Neural crest cell (in vitro differentiated cells): ENCODE measurements around the gene TNFRSF21. TPM values are rescaled to one million over a fixed set of nuclear protein-coding genes. Genes with fewer than 3 reads are reported as not detected.

Experiments used
- DNase-seq: peaks from one replicate; pipeline ENCODE4 v3.0.0; 2021; ENCODE audit warnings: low read depth, mixed read lengths, low spot score
- H3K27ac Mint-ChIP-seq: one replicate; pipeline ENCODE4 v1.8.0; 2021; ENCODE audit warnings: mild to moderate bottlenecking, mixed read lengths; ENCODE audit not compliant: unreplicated experiment
- H3K27me3 Mint-ChIP-seq: 2 replicates; pipeline ENCODE4 v1.8.0; 2021; ENCODE audit warnings: low read depth, mild to moderate bottlenecking, mixed read lengths
- H3K36me3 Mint-ChIP-seq: 2 replicates; pipeline ENCODE4 v1.8.0; 2021; ENCODE audit warnings: low read depth, mild to moderate bottlenecking, mixed read lengths
- H3K4me1 Mint-ChIP-seq: 2 replicates; pipeline ENCODE4 v1.8.0; 2021; ENCODE audit warnings: mixed read lengths
- H3K4me3 Mint-ChIP-seq: one replicate; pipeline ENCODE4 v1.8.0; 2021; ENCODE audit warnings: mild to moderate bottlenecking, mixed read lengths
- H3K9me3 Mint-ChIP-seq: 2 replicates; pipeline ENCODE4 v1.8.0; 2021; ENCODE audit warnings: mixed read lengths
- total RNA-seq: library from RNA; stranded (reverse); gene quantifications from 2 replicates; pipeline ENCODE4 v1.2.1, GENCODE V29; 2021
- TF ChIP-seq, protein P1 (sequence below): fragments of 200-600 bp; sonication (generic); conservative IDR thresholded peaks from 2 replicates; pipeline ENCODE4 v1.5.0; 2021; ENCODE audit warnings: antibody characterized with exemption, mild to moderate bottlenecking

The TNFRSF21 gene
- total RNA-seq, 1 donor from 2014 or later: 19.8 TPM

GRCh38 chr6:47308552-47309290 is 984 bp downstream of the TNFRSF21 start:
- Mint-ChIP-seq H3K4me3 (peak overlapping the region; percentile 89), H3K9me3 (no peaks in the 10 kb centered on the region), H3K27me3 (peaks cover 31% of the 10 kb centered on the region), H3K36me3 (no peaks in the 10 kb centered on the region), H3K27ac (peak overlapping the region; percentile 78), H3K4me1 (peaks cover 13% of the 10 kb centered on the region)
- TF ChIP-seq, protein P1, sequence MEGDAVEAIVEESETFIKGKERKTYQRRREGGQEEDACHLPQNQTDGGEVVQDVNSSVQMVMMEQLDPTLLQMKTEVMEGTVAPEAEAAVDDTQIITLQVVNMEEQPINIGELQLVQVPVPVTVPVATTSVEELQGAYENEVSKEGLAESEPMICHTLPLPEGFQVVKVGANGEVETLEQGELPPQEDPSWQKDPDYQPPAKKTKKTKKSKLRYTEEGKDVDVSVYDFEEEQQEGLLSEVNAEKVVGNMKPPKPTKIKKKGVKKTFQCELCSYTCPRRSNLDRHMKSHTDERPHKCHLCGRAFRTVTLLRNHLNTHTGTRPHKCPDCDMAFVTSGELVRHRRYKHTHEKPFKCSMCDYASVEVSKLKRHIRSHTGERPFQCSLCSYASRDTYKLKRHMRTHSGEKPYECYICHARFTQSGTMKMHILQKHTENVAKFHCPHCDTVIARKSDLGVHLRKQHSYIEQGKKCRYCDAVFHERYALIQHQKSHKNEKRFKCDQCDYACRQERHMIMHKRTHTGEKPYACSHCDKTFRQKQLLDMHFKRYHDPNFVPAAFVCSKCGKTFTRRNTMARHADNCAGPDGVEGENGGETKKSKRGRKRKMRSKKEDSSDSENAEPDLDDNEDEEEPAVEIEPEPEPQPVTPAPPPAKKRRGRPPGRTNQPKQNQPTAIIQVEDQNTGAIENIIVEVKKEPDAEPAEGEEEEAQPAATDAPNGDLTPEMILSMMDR: no peak
- peak; percentile 18 for DNase-seq

- Mint-ChIP-seq H3K4me3 (peak overlapping the region; percentile 89), H3K27me3 (peaks cover 31% of the 10 kb centered on the region), H3K36me3 (no peaks in the 10 kb centered on the region), H3K27ac (peak overlapping the region; percentile 78), H3K9me3 (no peaks in the 10 kb centered on the region), H3K4me1 (peaks cover 13% of the 10 kb centered on the region)
- no peak for DNase-seq
- TF ChIP-seq, protein P1: no peak
These were observed 1.5 kb downstream of the TNFRSF21 start for GRCh38 chr6:47308198-47308517.

DNA sequence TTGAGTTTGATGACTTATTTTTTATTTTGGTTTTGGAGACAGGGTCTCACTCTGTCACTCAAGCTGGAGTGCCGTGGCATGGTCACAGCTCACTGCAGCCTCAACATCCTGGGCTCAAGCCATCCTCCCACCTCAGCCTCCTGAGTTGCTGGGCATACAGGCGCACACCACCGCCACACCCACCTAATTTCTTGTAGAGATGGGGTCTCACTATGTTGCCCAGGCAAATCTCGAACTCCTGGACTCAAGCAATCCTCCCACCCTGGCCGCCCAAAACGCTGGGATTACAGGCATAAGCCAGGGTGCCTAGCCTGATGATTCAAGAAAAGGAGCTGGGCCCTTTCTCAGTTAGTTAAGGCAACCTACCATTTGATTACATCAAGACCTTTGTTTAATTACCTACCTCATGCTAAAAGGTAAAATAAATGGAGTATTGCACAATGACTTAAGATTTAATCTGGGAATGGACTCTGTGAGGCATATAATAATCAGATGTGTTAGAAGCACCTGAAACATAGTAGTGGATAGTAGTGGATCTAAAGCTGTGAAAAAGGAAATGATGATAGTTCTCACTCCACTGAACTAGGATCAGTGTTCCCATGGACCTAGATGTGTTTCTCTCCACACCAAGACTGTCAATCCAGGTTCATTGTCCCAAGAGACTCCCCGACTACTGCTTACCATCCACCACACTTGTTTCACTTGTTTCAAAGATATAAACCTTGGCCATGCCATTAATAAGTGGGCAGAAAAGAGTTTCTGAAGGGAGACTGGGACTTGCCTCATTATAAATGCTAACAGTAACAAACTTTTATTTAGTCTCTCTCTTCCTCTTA is 2.1 kb downstream of the TNFRSF21 start:
- Mint-ChIP-seq H3K4me1 (peaks cover 13% of the 10 kb centered on the region), H3K27me3 (peaks cover 27% of the 10 kb centered on the region), H3K27ac (no peak overlapping the region), H3K4me3 (peak overlapping the region; percentile 89), H3K9me3 (no peaks in the 10 kb centered on the region), H3K36me3 (no peaks in the 10 kb centered on the region)
- no peak for DNase-seq
- TF ChIP-seq, protein P1: no peak

DNA sequence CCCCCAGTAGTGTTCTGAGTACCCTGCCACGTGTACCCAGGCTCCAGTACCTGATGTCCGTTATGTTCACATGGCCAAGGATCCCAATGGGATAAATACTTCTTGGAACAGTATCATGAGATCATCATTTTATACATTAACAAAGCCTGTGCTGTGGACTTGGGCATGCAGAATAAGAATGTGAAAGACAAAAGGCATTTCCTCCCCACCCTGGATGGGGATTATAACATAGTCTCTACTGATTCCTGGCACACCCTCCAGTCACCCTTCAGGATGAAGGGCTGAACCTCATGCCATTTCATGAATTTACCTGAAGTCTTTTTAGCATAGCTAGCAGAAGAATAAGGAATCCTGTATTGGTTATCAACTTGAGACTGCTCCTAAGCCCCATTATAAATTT is 2.8 kb downstream of the TNFRSF21 start:
- Mint-ChIP-seq H3K36me3 (no peaks in the 10 kb centered on the region), H3K27me3 (peaks cover 27% of the 10 kb centered on the region), H3K4me3 (peak overlapping the region; percentile 57), H3K27ac (no peak overlapping the region), H3K4me1 (peaks cover 13% of the 10 kb centered on the region), H3K9me3 (no peaks in the 10 kb centered on the region)
- DNase-seq: no peak
- TF ChIP-seq, protein P1: no peak

DNA sequence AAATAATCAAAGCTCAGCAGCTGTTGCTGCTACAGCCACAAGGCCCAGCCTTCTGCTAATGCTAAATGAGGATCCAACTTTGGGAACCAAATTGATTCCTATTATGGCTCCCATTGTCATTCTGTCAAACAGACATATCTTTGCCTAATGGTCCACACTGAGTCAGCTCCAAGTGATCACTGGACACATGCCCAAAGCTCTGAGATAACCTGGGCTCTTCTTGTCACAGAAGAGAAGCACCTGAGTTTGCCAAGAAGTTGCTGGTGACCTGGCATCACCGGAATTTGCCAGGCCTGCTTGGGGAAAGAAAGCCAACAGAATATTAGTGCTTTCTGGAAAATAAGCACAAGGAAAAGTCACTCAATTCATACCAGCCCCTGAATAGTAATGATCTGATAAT is 5.8 kb downstream of the TNFRSF21 start:
- peaks cover 14% of the 10 kb centered on the region for H3K27me3 Mint-ChIP-seq
- no peak overlapping the region for H3K27ac Mint-ChIP-seq
- no peak for DNase-seq
- no peaks in the 10 kb centered on the region for H3K9me3 Mint-ChIP-seq
- TF ChIP-seq, protein P1: no peak
- peaks cover 8% of the 10 kb centered on the region for H3K4me1 Mint-ChIP-seq
- H3K4me3 Mint-ChIP-seq: no peak overlapping the region
- H3K36me3 Mint-ChIP-seq: no peaks in the 10 kb centered on the region
